ENCODE measurements around the gene AKAP11.

The AKAP11 gene

GRCh38 chr13:42274386-42275097 is 2.6 kb downstream of the AKAP11 start:
- no peak for DNase-seq

GRCh38 chr13:42275098-42275471 is 3.1 kb downstream of the AKAP11 start:
- DNase-seq = no peak

- no peak for DNase-seq
Measured at GRCh38 chr13:42275506-42275905, 3.6 kb downstream of the AKAP11 start.

GRCh38 chr13:42276683-42277082 is 4.7 kb downstream of the AKAP11 start:
- DNase-seq = no peak

GRCh38 chr13:42277618-42278276 is 5.8 kb downstream of the AKAP11 start:
- no peak for DNase-seq

- DNase-seq = no peak
Measured at GRCh38 chr13:42279080-42279479, 7.1 kb downstream of the AKAP11 start.

GRCh38 chr13:42279986-42280385 is 8.0 kb downstream of the AKAP11 start:
- DNase-seq = no peak

GRCh38 chr13:42280537-42280936 is 8.6 kb downstream of the AKAP11 start:
- DNase-seq = no peak

GRCh38 chr13:42283574-42283973 is 11.6 kb downstream of the AKAP11 start:
- DNase-seq = no peak

GRCh38 chr13:42284068-42284467 is 12.1 kb downstream of the AKAP11 start:
- no peak for DNase-seq

GRCh38 chr13:42298392-42298791 is 26.4 kb downstream of the AKAP11 start:
- no peak for DNase-seq

- no peak for DNase-seq
Measured at GRCh38 chr13:42305503-42305902, 33.6 kb downstream of the AKAP11 start.

GRCh38 chr13:42307461-42307860 is 35.5 kb downstream of the AKAP11 start:
- DNase-seq = no peak

GRCh38 chr13:42312817-42313431 is 41.0 kb downstream of the AKAP11 start:
- DNase-seq = no peak

- no peak for DNase-seq
Measured at GRCh38 chr13:42318570-42318969, 46.6 kb downstream of the AKAP11 start.

GRCh38 chr13:42320375-42320787 is 48.4 kb downstream of the AKAP11 start:
- DNase-seq = no peak

- DNase-seq = no peak
Measured at GRCh38 chr13:42322806-42323205, 50.9 kb downstream of the AKAP11 start.

GRCh38 chr13:42324704-42325103 is 52.8 kb downstream of the AKAP11 start:
- DNase-seq = no peak

- DNase-seq = no peak
Measured at GRCh38 chr13:42327725-42328124, 55.8 kb downstream of the AKAP11 start.

- no peak for DNase-seq
Measured at GRCh38 chr13:42328672-42329071, 56.7 kb downstream of the AKAP11 start.

GRCh38 chr13:42329239-42329638 is 57.3 kb downstream of the AKAP11 start:
- no peak for DNase-seq

- DNase-seq = no peak
Measured at GRCh38 chr13:42331009-42331408, 59.1 kb downstream of the AKAP11 start.

- no peak for DNase-seq
Measured at GRCh38 chr13:42333613-42334328, 61.8 kb downstream of the AKAP11 start.

GRCh38 chr13:42334329-42334706 is 62.4 kb downstream of the AKAP11 start:
- DNase-seq = no peak

Data from NCI-H2029 treated with DMSO at 0.1 percent for 48 hours (cell line).